NCI-H748 treated with DMSO at 0.1 percent for 48 hours (cell line): Measurements from ENCODE around the gene ATP11A.

Experiments used
- DNase-seq: peaks from one replicate; lab custom pipeline; 2025; lab: John Stamatoyannopoulos, UW

The ATP11A gene

DNA sequence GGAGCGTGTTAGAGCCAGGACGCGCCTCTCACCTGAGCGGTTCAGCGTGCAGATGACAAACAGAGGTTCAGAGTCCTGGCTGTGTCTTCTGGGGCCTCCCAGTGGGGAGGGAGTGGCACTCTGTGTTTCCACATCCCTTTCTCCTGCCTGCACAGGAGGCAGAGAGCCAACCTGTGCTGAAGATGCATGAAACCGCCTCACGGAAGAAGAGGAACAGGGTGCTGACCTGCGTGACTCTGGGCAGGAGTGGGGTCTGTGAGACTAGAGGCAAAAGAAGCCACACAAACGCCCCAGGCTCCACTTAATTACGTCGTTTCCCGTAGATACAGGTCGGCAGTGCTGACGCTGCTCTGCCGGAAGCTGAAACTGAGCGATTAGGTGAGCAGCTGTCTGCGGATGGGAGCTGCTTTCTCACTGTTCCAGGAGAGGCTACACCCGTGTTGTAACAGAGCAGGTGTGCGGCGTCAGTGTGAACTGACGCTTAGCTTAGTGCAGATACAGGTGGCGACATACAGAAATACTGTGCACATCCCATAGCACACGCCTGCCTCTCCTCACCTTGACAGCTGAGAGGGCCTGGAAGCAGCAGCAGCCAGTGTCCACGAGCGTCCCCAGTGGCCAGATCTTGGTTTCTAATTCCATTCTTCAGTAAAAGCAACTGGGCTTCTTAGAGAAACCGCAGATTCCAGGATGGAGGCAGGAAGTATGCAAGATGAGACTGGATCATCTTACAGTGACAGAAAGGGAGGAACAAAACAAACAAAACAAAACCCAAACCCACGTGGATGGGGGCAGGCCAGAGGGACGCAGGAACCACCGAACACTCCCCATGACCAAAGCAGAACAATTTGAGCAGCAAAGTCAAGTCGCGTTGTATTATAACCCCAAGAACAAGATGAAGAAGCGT is 241.4 kb downstream of the ATP11A start:
- DNase-seq = peak; percentile 87

DNA sequence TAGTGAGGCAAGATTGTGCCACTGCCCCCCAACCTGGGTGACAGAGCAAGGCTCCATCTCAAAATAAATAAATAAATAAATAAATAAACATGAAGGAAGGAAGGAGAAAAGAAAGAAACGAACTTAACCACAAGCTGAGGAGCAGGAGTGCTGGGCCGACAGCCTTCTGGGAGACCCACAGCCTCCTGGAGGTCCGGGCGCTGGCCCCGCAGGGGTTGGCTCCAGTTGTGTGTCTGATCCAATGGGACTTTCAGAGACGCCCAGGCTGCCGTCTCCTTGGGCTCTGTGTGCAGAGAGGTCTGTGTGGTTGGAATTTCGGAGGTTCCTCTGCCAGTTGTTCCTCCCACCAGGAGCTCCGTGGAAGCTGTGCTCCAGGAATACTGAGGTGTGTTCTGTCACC is 243.1 kb downstream of the ATP11A start:
- DNase-seq = no peak

DNA sequence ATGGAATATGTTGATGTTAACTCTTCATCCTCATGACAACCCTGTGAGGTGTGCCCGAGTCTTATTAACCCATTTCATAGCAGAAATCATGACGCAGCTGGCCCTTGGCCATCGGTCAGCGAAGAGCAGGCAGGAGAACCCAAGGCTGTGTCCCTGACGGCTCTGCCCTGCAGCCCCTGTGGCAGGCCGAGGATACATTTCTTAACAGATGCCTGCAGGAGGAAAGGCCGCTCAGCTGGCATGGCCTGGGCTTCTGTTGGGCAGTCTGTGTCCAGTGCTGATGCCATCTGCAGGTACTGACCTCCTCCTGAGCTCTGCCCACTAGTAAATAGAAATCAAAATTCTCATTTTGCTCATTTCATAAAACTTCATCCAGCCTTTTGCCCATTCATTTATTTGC is 243.8 kb downstream of the ATP11A start:
- no peak for DNase-seq

DNA sequence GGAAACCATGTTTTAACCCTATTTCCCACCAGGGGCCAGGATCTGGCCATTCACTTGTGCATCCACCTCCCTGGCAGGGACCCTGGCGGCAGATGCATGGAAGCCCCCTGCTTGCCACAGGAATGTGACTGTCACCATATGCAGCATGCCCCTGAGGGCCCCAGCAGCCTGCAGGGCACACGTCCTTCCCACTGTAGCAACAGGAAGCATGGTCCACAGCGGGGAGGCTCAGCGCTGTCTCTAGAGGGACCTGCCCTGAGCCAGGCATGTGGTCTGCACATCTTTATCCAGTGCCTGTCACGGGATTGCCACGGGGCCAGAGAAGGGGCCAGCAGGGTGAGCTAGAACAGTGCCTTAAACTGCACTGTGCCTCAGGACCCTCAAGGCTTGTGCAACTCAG is 244.2 kb downstream of the ATP11A start:
- no peak for DNase-seq
